Vagina (tissue), 2 donors: Measurements from ENCODE around the gene LINGO1. TPM values are rescaled to one million over a fixed set of nuclear protein-coding genes. Genes with fewer than 3 reads are reported as not detected.

Experiments
- DNase-seq, 2 donors: peaks; one replicate each; pipeline ENCODE4 v3.0.0-alpha.2; 2017; ENCODE audit errors: extremely low spot score in 2 of 2
- H3K27ac ChIP-seq: fragments of 200-600 bp; sonication (generic); one replicate; pipeline ENCODE4 v1.5.1; 2019
- H3K27me3 ChIP-seq: fragments of 200-600 bp; sonication (generic); one replicate; pipeline ENCODE4 v1.5.1; 2019
- H3K36me3 ChIP-seq, 2 donors: fragments of 200-600 bp; sonication (generic); one replicate each; pipeline ENCODE4 v1.5.1; 2017 to 2019
- H3K4me1 ChIP-seq: fragments of 200-600 bp; sonication (generic); one replicate; pipeline ENCODE4 v1.5.1; 2019
- H3K4me3 ChIP-seq, 2 donors: fragments of 200-600 bp; sonication (generic); 1 replicate in 1 of 2; 2 replicates in 1 of 2; pipeline ENCODE4 v1.5.1; 2016 to 2019
- H3K9me3 ChIP-seq: fragments of 200-600 bp; sonication (generic); one replicate; pipeline ENCODE4 v1.5.1; 2019
- CTCF ChIP-seq, 3 experiments: fragments of 450-650 bp in 2 of 3; fragments of 200-600 bp in 1 of 3; sonication (generic) in 1 of 3; IDR thresholded peaks; one replicate each; pipeline ENCODE4 v1.5.1; 2017 to 2019; ENCODE audit warnings: antibody characterized with exemption in 3 of 3, mild to moderate bottlenecking in 2 of 3, moderate library complexity in 2 of 3
- POLR2A ChIP-seq, 2 donors: fragments of 450-650 bp; IDR thresholded peaks; one replicate each; pipeline ENCODE4 v1.6.1; 2017; ENCODE audit warnings: antibody characterized with exemption in 2 of 2, mild to moderate bottlenecking in 2 of 2, moderate library complexity in 2 of 2
- POLR2AphosphoS5 ChIP-seq, 2 donors: sonication (generic); formaldehyde crosslinking; IDR thresholded peaks; one replicate each; pipeline ENCODE4 v1.9.0; 2017; ENCODE audit warnings: antibody characterized with exemption in 2 of 2, mild to moderate bottlenecking in 2 of 2, low read depth in 1 of 2; ENCODE audit not compliant: insufficient read depth in 1 of 2
- intact Hi-C: fragments of 100-400 bp; cut with DNase I; formaldehyde crosslinking; loops from one replicate; pipeline ENCODE4 v1.15.1; 2023
- total RNA-seq: library from RNA; depleted of rRNA; stranded (reverse); fragments of >200 nt; gene quantifications from one replicate; pipeline ENCODE4 v1.2.3, GENCODE V29; 2016

Gene LINGO1
- total RNA-seq, 1 donor from 2014 or later: 4.7 TPM

- Histone ChIP-seq H3K4me1 (peaks cover 33% of the 10 kb centered on the region), H3K4me3 (peak overlapping the region; percentile 57 to 77), H3K27ac (peak overlapping the region; percentile 33), H3K9me3 (no peaks in the 10 kb centered on the region), H3K27me3 (peaks cover 5% of the 10 kb centered on the region), H3K36me3 (no peaks in the 10 kb centered on the region)
- no peak for TF ChIP-seq POLR2A (IDR thresholded peaks at IDR 0.05)
- TF ChIP-seq POLR2AphosphoS5 (IDR thresholded peaks at IDR 0.05; ENCODE audit: insufficient read depth in 1 of 2, low read depth in 1 of 2): peak; percentile 24 to 33
- TF ChIP-seq CTCF (IDR thresholded peaks at IDR 0.05): peak; percentile 96 to 99 (median 97)
- no peak for DNase-seq
- intact Hi-C loops: no loop called here
These were observed 611 bp upstream of the LINGO1 start for GRCh38 chr15:77633134-77633912.

GRCh38 chr15:77631745-77632533, 773 bp downstream of the LINGO1 start:
- TF ChIP-seq POLR2AphosphoS5 (IDR thresholded peaks at IDR 0.05; ENCODE audit: insufficient read depth in 1 of 2, low read depth in 1 of 2) (no peak), POLR2A (IDR thresholded peaks at IDR 0.05) (no peak), CTCF (IDR thresholded peaks at IDR 0.05) (no peak)
- Histone ChIP-seq H3K27me3 (peaks cover 5% of the 10 kb centered on the region), H3K36me3 (no peaks in the 10 kb centered on the region), H3K27ac (no peak overlapping the region), H3K9me3 (no peaks in the 10 kb centered on the region), H3K4me3 (peak overlapping the region; percentile 24 to 45), H3K4me1 (peaks cover 33% of the 10 kb centered on the region)
- DNase-seq: no peak
- intact Hi-C loops: no loop called here

DNA sequence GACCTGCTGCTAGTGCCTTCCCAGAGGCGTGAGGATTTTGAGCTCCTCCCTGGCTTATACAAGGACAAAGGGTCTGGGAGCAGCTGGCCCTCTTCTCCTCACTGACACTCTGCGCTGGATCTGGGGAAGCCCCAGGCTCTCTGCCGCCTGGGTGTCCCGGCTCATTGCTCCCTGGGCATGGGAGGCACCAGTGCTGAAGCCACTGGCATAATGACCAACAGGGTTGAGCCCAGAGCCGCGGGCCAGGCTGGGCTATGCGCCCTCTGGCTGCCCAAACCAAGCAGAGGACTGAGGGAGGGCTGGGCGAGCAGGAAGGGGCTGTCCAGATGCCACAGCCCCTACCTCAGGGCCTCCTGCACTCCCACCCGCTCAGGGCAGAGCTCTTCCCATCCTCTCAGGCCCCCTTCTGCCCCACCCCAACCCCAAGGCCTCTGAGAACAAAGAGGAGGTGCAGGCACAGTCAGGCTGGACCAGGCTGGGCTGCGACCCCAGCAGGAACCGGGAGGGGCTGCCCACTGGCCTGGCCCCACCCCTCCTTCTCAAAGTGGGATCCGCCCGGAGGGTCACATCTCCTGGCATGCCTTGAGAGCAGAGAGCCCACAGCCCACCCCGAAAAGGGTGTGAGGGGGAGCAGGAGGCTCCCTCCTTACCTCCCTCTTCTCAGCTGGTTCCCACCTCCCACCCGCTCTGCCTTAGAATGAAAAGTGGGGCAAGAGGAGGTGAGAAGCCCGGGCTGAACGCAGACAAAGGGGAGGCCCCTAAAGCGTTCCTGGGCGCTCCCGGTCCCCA, 1.6 kb downstream of the LINGO1 start:
- Histone ChIP-seq H3K27me3 (peaks cover 5% of the 10 kb centered on the region), H3K4me1 (peaks cover 33% of the 10 kb centered on the region), H3K9me3 (no peaks in the 10 kb centered on the region), H3K36me3 (no peaks in the 10 kb centered on the region), H3K4me3 (peak overlapping the region; percentile 24 to 45), H3K27ac (no peak overlapping the region)
- no peak for DNase-seq
- TF ChIP-seq CTCF (IDR thresholded peaks at IDR 0.05) (no peak), POLR2AphosphoS5 (IDR thresholded peaks at IDR 0.05; ENCODE audit: insufficient read depth in 1 of 2, low read depth in 1 of 2) (no peak), POLR2A (IDR thresholded peaks at IDR 0.05) (no peak)
- intact Hi-C loops: no loop called here

DNA sequence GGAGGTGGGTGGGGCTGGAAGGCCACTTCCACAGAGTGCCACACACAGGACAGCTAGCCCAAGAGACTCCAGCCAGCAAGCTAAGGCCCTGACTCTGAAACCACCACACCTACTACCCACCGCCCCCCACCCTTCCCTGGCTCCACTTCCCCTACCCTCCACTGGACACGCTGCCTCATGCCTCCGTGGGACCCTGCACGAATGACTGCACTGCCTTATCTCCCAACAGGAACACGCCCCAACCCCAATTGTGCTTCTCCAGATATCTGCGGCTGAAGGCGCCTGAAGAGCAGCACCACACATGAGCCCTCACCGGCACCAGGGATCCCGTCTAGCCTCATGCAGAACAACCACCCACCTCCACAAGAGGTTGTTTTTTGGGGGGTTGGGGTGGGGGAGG, 2.7 kb downstream of the LINGO1 start:
- no peak for DNase-seq
- H3K36me3 ChIP-seq: no peaks in the 10 kb centered on the region
- intact Hi-C loops: no loop called here
- H3K4me1 ChIP-seq: peaks cover 33% of the 10 kb centered on the region
- no peak overlapping the region for H3K4me3 ChIP-seq
- no peaks in the 10 kb centered on the region for H3K9me3 ChIP-seq
- H3K27me3 ChIP-seq: peaks cover 5% of the 10 kb centered on the region
- TF ChIP-seq CTCF (IDR thresholded peaks at IDR 0.05): no peak
- TF ChIP-seq POLR2A (IDR thresholded peaks at IDR 0.05): no peak
- no peak for TF ChIP-seq POLR2AphosphoS5 (IDR thresholded peaks at IDR 0.05; ENCODE audit: insufficient read depth in 1 of 2, low read depth in 1 of 2)
- H3K27ac ChIP-seq: no peak overlapping the region
